ENCODE results near the gene CDK18. TPM values are rescaled to one million over a fixed set of nuclear protein-coding genes. Genes with fewer than 3 reads are reported as not detected.

The CDK18 gene
- total RNA-seq, 1 experiment from 2014 or later = 38.5 TPM

DNA sequence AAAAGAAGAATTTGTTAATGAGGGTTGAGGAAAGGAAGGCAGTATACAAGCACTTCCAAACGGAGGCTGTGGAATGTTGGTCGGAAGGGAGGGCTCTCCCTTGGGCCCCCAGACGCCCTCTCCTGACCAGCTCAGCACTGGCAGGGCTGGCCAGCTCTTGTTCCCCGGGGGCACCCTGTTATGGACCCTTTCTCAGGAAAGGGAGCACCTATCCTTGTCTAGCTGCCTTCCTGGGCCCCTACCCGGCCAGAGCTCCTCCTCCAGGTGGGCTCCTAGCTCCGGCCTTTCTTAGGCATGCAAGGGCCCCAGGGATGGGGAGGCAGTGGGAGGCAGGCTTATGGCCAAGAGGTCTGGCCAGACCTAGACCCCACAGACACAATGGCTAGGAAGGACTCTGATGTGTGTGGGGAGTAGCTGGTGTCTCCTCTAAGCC is 49.5 kb upstream of the CDK18 start:
- Histone ChIP-seq H3K56ac (ENCODE audit: insufficient read length, low read depth, low read length) (no peak overlapping the region), H2BK12ac (ENCODE audit: insufficient read length, low read depth, low read length) (no peak overlapping the region), H3K23me2 (ENCODE audit: insufficient read length, low read depth, low read length, poor library complexity, severe bottlenecking) (peaks cover 25% of the 10 kb centered on the region), H3K4ac (ENCODE audit: low read depth, low read length) (no peak overlapping the region), H2BK5ac (ENCODE audit: insufficient read length, low read length) (no peak overlapping the region), H4K20me1 (ENCODE audit: control insufficient read depth, insufficient read depth, insufficient read length) (no peaks in the 10 kb centered on the region), H2AFZ (ENCODE audit: low read length) (no peak overlapping the region), H2BK20ac (ENCODE audit: low read depth, low read length, poor library complexity, severe bottlenecking) (no peak overlapping the region), H3K4me2 (ENCODE audit: insufficient read depth, insufficient read length, low read length) (peak overlapping the region; percentile 63), H3K9me3 (ENCODE audit: control insufficient read depth, low read depth, low read length) (no peaks in the 10 kb centered on the region), H2AK5ac (ENCODE audit: insufficient read length, low read length) (no peak overlapping the region), H4K91ac (ENCODE audit: insufficient read length, low read depth, low read length) (no peak overlapping the region), H3K9ac (ENCODE audit: extremely low read depth, insufficient read length, low read length) (peak overlapping the region; percentile 8), H4K5ac (ENCODE audit: insufficient read length, low read depth, low read length) (no peak overlapping the region), H3K4me1 (ENCODE audit: insufficient read depth, low read length) (peaks cover 17% of the 10 kb centered on the region), H4K8ac (replicated peaks; ENCODE audit: insufficient read length, low read depth, low read length) (no peak overlapping the region), H3K79me1 (ENCODE audit: insufficient read depth, low read depth, low read length, poor library complexity, severe bottlenecking) (peaks cover 3% of the 10 kb centered on the region), H3K27ac (ENCODE audit: insufficient read length, low read depth, low read length) (no peak overlapping the region), H2BK120ac (ENCODE audit: low read depth, low read length, poor library complexity, severe bottlenecking) (no peak overlapping the region), H3K27me3 (ENCODE audit: insufficient read depth, low read length) (no peaks in the 10 kb centered on the region; the same call in 1 of the 2 replicates), H3K18ac (ENCODE audit: insufficient read length, low read depth, low read length) (no peak overlapping the region), H3T11ph (ENCODE audit: low read length) (no peak overlapping the region), H3K79me2 (ENCODE audit: insufficient read depth, low read length) (no peaks in the 10 kb centered on the region), H3K23ac (ENCODE audit: insufficient read length, low read depth, low read length) (no peak overlapping the region), H3K14ac (ENCODE audit: insufficient read depth, low read length) (no peak overlapping the region), H2BK15ac (ENCODE audit: low read depth, low read length) (no peak overlapping the region)
- no peaks in the 10 kb centered on the region for H3K9me3 Mint-ChIP-seq
- TF ChIP-seq CTCF (conservative IDR thresholded peaks at IDR 0.05) = peak; percentile 54; the same call in 2 of the 3 replicates
- H3K4me1 Mint-ChIP-seq = peaks cover 61 to 69% of the 10 kb centered on the region in 2 experiments
- peaks cover 10 to 23% (median 11%) of the 10 kb centered on the region in 3 experiments for H3K36me3 Mint-ChIP-seq (ENCODE audit: insufficient read depth in 1 of 3, low read depth in 3 of 3)
- H3K4me3 Mint-ChIP-seq = peak overlapping the region; percentile 95 to 99
- no CpG with 5 or more reads among the region's 6 CpGs for WGBS (ENCODE audit: extremely low coverage, insufficient read length, low lambda C conversion rate)
- DNase-seq = peak; percentile 65
- H3K27ac Mint-ChIP-seq = peak overlapping the region in 1 of 3 experiments; percentile 68; a peak in 1 of 7 replicates
- peaks cover 31% of the 10 kb centered on the region for H3K27me3 Mint-ChIP-seq (ENCODE audit: low read depth)
